Loucy (cell line): ENCODE measurements around the gene MYH9.
A peak's percentile ranks its signal among the peaks of the same experiment; 100 is the strongest.

Experiments used
- H2AFZ ChIP-seq: fragments of 200-600 bp; sonication (generic); 2 replicates; pipeline ENCODE4 v1.6.0; 2016; ENCODE audit warnings: antibody characterized with exemption, mild to moderate bottlenecking, low read length, moderate library complexity
- H3F3A ChIP-seq: fragments of 200-600 bp; 2 replicates; pipeline ENCODE4 v1.6.0; 2016; ENCODE audit warnings: antibody characterized with exemption, low read depth, mild to moderate bottlenecking
- H3K27me3 ChIP-seq: fragments of 200-600 bp; sonication (generic); 2 replicates; pipeline ENCODE4 v1.6.1; 2014; ENCODE audit warnings: low read length, mild to moderate bottlenecking; ENCODE audit not compliant: insufficient read depth, poor library complexity, severe bottlenecking
- H3K36me3 ChIP-seq: fragments of 200-600 bp; sonication (generic); 2 replicates; pipeline ENCODE4 v1.6.1; 2016; ENCODE audit warnings: low read length; ENCODE audit not compliant: insufficient read depth
- H3K4me1 ChIP-seq: fragments of 200-600 bp; sonication (generic); 2 replicates; pipeline ENCODE4 v1.5.1; 2014; ENCODE audit warnings: low read length, mild to moderate bottlenecking; ENCODE audit not compliant: insufficient read depth, poor library complexity, severe bottlenecking
- H3K4me2 ChIP-seq: fragments of 200-600 bp; sonication (generic); 2 replicates; pipeline ENCODE4 v1.6.0; 2014; ENCODE audit warnings: antibody characterized with exemption, low read length, low read depth, mild to moderate bottlenecking; ENCODE audit not compliant: poor library complexity, severe bottlenecking
- H3K4me3 ChIP-seq: fragments of 200-600 bp; sonication (generic); 2 replicates; pipeline ENCODE4 v1.5.1; 2014; ENCODE audit warnings: low read length, mild to moderate bottlenecking, mixed read lengths; ENCODE audit not compliant: poor library complexity, severe bottlenecking
- H3K79me2 ChIP-seq: fragments of 200-600 bp; sonication (generic); 2 replicates; pipeline ENCODE4 v1.6.1; 2014; ENCODE audit warnings: low read length; ENCODE audit not compliant: insufficient read depth
- H3K9ac ChIP-seq: fragments of 200-600 bp; sonication (generic); 2 replicates; pipeline ENCODE4 v1.6.0; 2014; ENCODE audit warnings: mild to moderate bottlenecking, low read depth, low read length, moderate library complexity; ENCODE audit not compliant: poor library complexity, severe bottlenecking
- H3K9me2 ChIP-seq: fragments of 200-600 bp; sonication (generic); replicated peaks from 2 replicates; pipeline ENCODE4 v1.6.1; 2016; ENCODE audit warnings: low read depth, low read length, mixed read lengths
- H3K9me3 ChIP-seq: fragments of 200-600 bp; sonication (generic); 2 replicates; pipeline ENCODE4 v1.6.1; 2014; ENCODE audit warnings: mild to moderate bottlenecking, antibody characterized with exemption, low read length, low read depth; ENCODE audit not compliant: insufficient read depth
- H4K20me1 ChIP-seq: fragments of 200-600 bp; sonication (generic); 2 replicates; pipeline ENCODE4 v1.6.0; 2014; ENCODE audit warnings: antibody characterized with exemption, low read length, mild to moderate bottlenecking; ENCODE audit not compliant: insufficient read depth, poor library complexity, severe bottlenecking
- EZH2phosphoT487 ChIP-seq: fragments of 200-600 bp; IDR thresholded peaks from 2 replicates; pipeline ENCODE4 v1.6.1; 2018; ENCODE audit warnings: antibody characterized with exemption, mild to moderate bottlenecking, moderate library complexity, borderline replicate concordance
- TF ChIP-seq, protein P1 (sequence below): fragments of 200-600 bp; sonication (generic); conservative IDR thresholded peaks from 2 replicates; pipeline ENCODE4 v1.5.1; 2014; ENCODE audit warnings: mild to moderate bottlenecking, antibody characterized with exemption, low read length

The MYH9 gene

DNA sequence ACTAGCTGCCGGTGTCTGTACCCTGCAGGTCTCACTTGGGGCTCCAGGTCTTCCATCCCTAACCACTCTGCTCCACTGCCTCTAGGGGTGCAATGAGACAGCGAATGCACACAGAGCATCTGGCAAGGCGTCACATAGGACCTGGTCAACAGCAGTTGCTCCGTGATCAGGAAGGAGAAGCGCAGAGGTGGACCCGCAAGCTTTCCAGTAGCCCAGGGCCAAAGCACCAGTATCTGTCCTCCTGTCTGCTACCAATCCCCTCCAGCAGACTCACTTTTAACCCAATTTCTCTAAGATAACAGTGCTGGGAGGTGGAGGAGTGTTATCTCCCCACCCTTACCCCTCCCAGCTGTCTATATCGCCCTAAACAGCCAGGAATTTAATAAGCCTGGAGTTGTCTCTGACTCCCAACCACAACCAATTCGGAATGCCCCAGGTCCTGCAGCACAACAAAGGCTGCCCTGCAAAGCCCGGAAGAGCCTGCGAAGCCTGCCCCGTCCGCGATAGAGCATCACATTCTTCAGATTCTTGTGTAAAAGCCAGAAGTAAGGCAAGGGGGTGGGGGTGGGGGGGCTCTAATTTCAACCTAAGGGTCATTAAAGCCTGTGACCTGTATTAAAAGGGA is 19.3 kb downstream of the MYH9 start:
- Histone ChIP-seq H4K20me1 (peaks cover 99% of the 10 kb centered on the region), H3K36me3 (peaks cover 30% of the 10 kb centered on the region; the same call in 1 of the 2 replicates), H2AFZ (no peak overlapping the region), H3K9me3 (no peaks in the 10 kb centered on the region), H3K4me3 (peak overlapping the region; percentile 39), H3K27me3 (no peaks in the 10 kb centered on the region), H3K9me2 (no peaks in the 10 kb centered on the region), H3K79me2 (peaks cover 100% of the 10 kb centered on the region), H3K9ac (peak overlapping the region; percentile 5), H3K4me1 (peaks cover 75% of the 10 kb centered on the region), H3F3A (no peaks in the 10 kb centered on the region), H3K4me2 (peak overlapping the region; percentile 71)
- TF ChIP-seq, protein P1, sequence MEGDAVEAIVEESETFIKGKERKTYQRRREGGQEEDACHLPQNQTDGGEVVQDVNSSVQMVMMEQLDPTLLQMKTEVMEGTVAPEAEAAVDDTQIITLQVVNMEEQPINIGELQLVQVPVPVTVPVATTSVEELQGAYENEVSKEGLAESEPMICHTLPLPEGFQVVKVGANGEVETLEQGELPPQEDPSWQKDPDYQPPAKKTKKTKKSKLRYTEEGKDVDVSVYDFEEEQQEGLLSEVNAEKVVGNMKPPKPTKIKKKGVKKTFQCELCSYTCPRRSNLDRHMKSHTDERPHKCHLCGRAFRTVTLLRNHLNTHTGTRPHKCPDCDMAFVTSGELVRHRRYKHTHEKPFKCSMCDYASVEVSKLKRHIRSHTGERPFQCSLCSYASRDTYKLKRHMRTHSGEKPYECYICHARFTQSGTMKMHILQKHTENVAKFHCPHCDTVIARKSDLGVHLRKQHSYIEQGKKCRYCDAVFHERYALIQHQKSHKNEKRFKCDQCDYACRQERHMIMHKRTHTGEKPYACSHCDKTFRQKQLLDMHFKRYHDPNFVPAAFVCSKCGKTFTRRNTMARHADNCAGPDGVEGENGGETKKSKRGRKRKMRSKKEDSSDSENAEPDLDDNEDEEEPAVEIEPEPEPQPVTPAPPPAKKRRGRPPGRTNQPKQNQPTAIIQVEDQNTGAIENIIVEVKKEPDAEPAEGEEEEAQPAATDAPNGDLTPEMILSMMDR = no peak
- TF ChIP-seq EZH2phosphoT487 = no peak

DNA sequence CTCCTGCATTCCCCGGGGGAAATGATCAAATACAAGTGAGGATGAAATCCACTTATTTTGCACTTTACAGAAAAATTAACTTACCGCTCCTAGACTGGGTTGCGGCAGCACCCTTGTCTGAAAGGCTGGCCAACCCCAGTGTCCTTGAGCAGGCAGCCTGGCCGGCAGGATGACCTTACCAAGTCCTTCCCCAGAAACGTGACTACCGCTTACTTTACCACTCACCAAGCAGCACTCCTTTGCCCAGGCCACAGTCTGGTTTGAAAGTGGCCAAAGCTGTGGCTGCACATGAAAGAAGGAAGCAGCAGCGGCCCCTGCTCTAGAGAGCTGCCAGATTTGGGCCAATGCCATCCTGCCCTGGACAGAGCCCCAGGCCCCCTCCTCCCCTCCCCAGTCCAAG is 20.3 kb downstream of the MYH9 start:
- Histone ChIP-seq H3K4me3 (no peak overlapping the region), H3K4me1 (peaks cover 72% of the 10 kb centered on the region), H3K36me3 (peaks cover 38% of the 10 kb centered on the region; the same call in 1 of the 2 replicates)

DNA sequence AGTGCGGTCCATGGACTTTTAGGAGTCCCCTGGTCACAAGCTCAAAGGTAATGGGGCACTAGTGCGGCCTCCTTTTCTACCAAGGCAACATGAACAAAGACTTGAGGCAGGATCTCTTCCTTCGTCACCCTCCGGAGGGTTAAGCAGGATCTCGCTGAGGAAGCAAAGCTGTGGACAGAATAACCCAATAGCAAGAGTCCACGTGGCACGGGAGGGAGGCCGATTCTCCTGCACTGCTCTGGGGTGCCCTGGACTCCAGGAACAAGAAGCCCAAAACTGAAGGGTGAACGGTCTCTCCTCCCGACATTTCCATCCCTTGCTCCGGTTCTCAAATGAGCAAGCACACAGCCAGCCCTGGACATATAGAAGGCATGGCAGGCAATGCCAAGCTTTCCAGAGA is 20.7 kb downstream of the MYH9 start:
- H3K9ac ChIP-seq = no peak overlapping the region
- no peaks in the 10 kb centered on the region for H3F3A ChIP-seq
- peaks cover 100% of the 10 kb centered on the region for H3K79me2 ChIP-seq
- H3K36me3 ChIP-seq = peaks cover 38% of the 10 kb centered on the region; the same call in 1 of the 2 replicates
- H3K9me3 ChIP-seq = no peaks in the 10 kb centered on the region
- H2AFZ ChIP-seq = no peak overlapping the region
- H3K27me3 ChIP-seq = no peaks in the 10 kb centered on the region
- peaks cover 99% of the 10 kb centered on the region for H4K20me1 ChIP-seq
- no peak overlapping the region for H3K4me2 ChIP-seq
- no peak overlapping the region for H3K4me3 ChIP-seq
- peaks cover 68% of the 10 kb centered on the region for H3K4me1 ChIP-seq
- no peak for TF ChIP-seq EZH2phosphoT487
- TF ChIP-seq, protein P1 = no peak
- no peaks in the 10 kb centered on the region for H3K9me2 ChIP-seq

More for the DNA sequence above, 20.3 kb downstream of the MYH9 start:
- no peak overlapping the region for H3K9ac ChIP-seq
- no peak overlapping the region for H2AFZ ChIP-seq
- no peak overlapping the region for H3K4me2 ChIP-seq
- TF ChIP-seq, protein P1 = no peak
- TF ChIP-seq EZH2phosphoT487 = no peak
- H3K27me3 ChIP-seq = no peaks in the 10 kb centered on the region
- H3K9me3 ChIP-seq = no peaks in the 10 kb centered on the region
- no peaks in the 10 kb centered on the region for H3F3A ChIP-seq
- no peaks in the 10 kb centered on the region for H3K9me2 ChIP-seq
- peaks cover 100% of the 10 kb centered on the region for H3K79me2 ChIP-seq
- peaks cover 99% of the 10 kb centered on the region for H4K20me1 ChIP-seq
